ENCODE data around the gene MYOM1. TPM values are rescaled to one million over a fixed set of nuclear protein-coding genes. Genes with fewer than 3 reads are reported as not detected.

The MYOM1 gene
- total RNA-seq, 1 donor: 0.94 TPM

DNA sequence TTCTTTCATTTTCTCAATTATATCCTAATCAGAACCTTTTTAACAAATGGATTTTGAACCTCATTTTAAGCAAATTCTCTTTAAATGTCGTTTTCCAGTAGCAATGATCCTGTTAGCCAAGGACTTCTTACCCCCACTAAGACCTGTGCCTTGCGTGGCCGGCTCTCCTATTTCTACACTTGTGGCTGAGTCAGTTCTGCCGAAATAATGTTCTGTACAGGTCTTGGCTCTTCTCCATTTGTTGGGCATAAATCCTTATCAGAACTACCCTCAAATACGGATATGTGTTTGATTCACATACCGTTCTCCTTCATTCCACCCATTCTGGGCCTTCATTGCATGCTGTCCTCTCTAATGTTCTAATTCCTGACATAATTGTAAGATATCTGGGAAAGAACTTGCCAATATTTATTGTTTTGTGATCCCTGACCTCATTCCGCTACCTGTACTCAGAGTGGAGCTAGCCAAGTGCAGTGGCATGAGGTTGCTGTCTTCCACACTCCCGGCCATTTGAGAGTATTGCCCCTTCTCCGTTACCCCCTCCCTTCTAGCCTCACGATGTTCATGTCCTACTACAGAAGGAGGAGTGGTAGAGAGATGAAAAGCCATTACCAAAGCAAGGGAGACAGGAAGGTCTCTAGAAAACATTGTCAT lies 78.7 kb downstream of the MYOM1 start:
- H3K27me3 ChIP-seq (ENCODE audit: insufficient read depth, low read length): no peaks in the 10 kb centered on the region

GRCh38 chr18:3140342-3140741 lies 79.4 kb downstream of the MYOM1 start:
- Histone ChIP-seq H3K27me3 (ENCODE audit: insufficient read depth, low read length) (no peaks in the 10 kb centered on the region), H3K4me3 (ENCODE audit: low read length) (no peak overlapping the region), H3K9me3 (ENCODE audit: low read depth, low read length) (no peaks in the 10 kb centered on the region), H3K4me1 (ENCODE audit: insufficient read depth, low read length) (no peaks in the 10 kb centered on the region)

More for the DNA sequence above, 78.7 kb downstream of the MYOM1 start:
- no peaks in the 10 kb centered on the region for H3K4me1 ChIP-seq (ENCODE audit: insufficient read depth, low read length)
- no peak overlapping the region for H3K4me3 ChIP-seq (ENCODE audit: low read length)
- H3K9me3 ChIP-seq (ENCODE audit: low read depth, low read length): no peaks in the 10 kb centered on the region

DNA sequence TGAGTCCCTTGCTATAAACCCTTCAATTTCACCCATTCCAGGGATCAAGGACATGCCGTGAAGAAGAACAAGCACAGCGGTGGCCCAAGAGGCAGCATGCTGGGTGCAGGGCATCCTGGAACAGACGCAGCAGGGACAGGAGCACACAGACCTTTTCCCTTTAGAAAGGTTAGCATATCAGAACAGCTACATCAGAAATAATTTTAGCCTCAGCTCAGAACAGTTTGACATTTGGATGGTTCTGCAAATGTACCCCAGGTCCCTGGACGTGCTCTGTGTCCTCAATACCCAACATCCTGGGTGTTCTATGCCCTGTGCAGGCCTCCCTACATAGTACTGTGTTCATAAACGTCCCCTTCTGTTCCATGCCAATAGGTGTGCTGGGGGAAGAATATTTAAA lies 80.4 kb downstream of the MYOM1 start:
- Histone ChIP-seq H3K9me3 (ENCODE audit: low read depth, low read length) (no peaks in the 10 kb centered on the region), H3K4me3 (ENCODE audit: low read length) (no peak overlapping the region), H3K27me3 (ENCODE audit: insufficient read depth, low read length) (no peaks in the 10 kb centered on the region), H3K4me1 (ENCODE audit: insufficient read depth, low read length) (no peaks in the 10 kb centered on the region)

- Histone ChIP-seq H3K9me3 (ENCODE audit: low read depth, low read length) (no peaks in the 10 kb centered on the region), H3K4me3 (ENCODE audit: low read length) (no peak overlapping the region), H3K27me3 (ENCODE audit: insufficient read depth, low read length) (no peaks in the 10 kb centered on the region), H3K4me1 (ENCODE audit: insufficient read depth, low read length) (no peaks in the 10 kb centered on the region)
These were observed 81.3 kb downstream of the MYOM1 start for GRCh38 chr18:3138274-3138975.

- Histone ChIP-seq H3K4me1 (ENCODE audit: insufficient read depth, low read length) (no peaks in the 10 kb centered on the region), H3K9me3 (ENCODE audit: low read depth, low read length) (no peaks in the 10 kb centered on the region), H3K4me3 (ENCODE audit: low read length) (no peak overlapping the region), H3K27me3 (ENCODE audit: insufficient read depth, low read length) (no peaks in the 10 kb centered on the region)
These were observed 84.2 kb downstream of the MYOM1 start for GRCh38 chr18:3135536-3135935.

DNA sequence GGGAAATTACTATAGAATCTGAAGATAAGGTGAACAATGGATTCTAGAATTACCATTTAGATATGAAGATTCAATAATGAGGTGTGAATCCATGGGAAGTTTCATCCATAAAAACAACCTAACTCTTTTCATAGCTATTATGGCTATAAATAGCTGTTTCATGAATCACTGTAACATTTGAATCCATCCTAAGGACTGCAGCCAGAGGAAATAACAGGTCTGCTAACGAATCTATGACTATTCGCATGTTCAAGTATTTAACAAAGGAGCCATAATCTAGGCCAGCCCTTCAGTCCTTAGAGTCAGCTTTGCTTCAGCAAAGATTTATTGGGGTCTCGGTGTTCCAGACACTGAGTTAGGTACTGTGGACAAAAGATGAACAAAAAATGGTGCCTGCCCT lies 87.1 kb downstream of the MYOM1 start:
- Histone ChIP-seq H3K27me3 (ENCODE audit: insufficient read depth, low read length) (no peaks in the 10 kb centered on the region), H3K4me3 (ENCODE audit: low read length) (no peak overlapping the region), H3K4me1 (ENCODE audit: insufficient read depth, low read length) (no peaks in the 10 kb centered on the region), H3K9me3 (ENCODE audit: low read depth, low read length) (no peaks in the 10 kb centered on the region)

GRCh38 chr18:3130344-3130743 lies 89.4 kb downstream of the MYOM1 start:
- no peaks in the 10 kb centered on the region for H3K9me3 ChIP-seq (ENCODE audit: low read depth, low read length)
- H3K4me1 ChIP-seq (ENCODE audit: insufficient read depth, low read length): no peaks in the 10 kb centered on the region
- no peaks in the 10 kb centered on the region for H3K27me3 ChIP-seq (ENCODE audit: insufficient read depth, low read length)
- H3K4me3 ChIP-seq (ENCODE audit: low read length): no peak overlapping the region

DNA sequence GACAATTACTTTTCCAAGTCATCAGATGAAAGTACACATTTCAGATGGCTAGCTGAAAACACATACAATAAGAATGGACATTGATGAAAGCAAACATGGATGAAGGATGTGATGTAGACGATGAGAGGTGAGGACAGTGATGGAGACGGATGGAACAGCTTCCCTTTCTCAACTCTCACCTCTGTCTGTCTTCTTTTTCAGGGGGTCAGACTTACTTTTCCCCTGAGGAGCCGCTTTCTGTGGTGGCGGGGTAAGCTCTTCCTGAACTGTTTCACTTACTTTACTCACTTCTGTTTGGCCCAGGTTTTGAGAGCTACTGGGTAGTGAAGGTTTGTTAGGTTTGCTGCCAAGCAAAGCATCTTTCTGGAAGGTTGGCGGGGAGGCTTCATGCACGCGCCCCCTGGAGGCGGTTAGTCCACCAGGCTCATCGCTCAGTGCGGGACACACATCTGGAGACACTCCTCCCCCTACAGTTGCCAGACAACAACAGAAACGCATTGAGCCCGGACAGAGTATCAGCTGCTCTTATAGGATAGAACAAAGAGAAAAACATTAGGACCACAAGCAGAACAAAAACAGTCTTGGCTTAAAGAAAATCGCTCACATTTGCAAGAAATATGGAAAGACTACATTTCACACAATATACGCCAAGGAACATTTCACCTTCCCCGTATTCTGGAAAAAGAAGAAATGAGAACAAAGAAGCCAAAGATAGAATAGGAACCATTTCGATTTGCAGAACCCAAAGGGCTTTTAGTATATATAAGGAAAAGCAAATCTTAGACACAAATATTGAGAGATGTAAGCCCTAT lies 90.5 kb downstream of the MYOM1 start:
- H3K4me1 ChIP-seq (ENCODE audit: insufficient read depth, low read length): no peaks in the 10 kb centered on the region
- H3K9me3 ChIP-seq (ENCODE audit: low read depth, low read length): no peaks in the 10 kb centered on the region
- H3K4me3 ChIP-seq (ENCODE audit: low read length): no peak overlapping the region
- no peaks in the 10 kb centered on the region for H3K27me3 ChIP-seq (ENCODE audit: insufficient read depth, low read length)

DNA sequence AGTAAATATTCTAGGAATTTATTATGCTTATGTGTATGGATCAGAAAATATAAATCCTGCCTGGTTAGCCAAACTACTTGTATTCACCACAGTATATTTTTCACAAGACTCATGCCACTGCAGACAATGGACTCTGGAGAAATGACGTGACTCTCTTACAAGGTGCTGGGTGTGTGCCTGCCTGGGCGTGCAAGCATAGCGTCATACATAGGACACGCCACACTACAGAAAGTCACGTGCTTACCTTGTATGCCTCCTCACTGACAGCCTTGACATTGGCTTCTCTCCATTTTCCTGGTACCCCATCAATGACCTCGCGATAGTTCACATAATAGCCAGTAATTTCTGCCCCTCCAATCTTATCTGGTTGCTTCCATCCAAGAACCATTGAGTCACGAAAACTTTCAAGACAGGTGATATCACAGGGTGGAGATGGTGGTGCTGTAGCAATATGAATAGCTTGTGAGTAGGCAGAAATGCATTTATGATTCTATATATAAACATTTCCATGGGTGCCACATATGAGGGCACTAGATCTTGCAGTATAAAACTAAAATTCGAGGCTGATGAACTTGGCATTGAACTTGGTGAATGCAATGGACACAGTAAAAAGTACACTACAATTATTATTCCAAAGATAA lies 93.2 kb downstream of the MYOM1 start:
- no peaks in the 10 kb centered on the region for H3K27me3 ChIP-seq (ENCODE audit: insufficient read depth, low read length)
- no peaks in the 10 kb centered on the region for H3K9me3 ChIP-seq (ENCODE audit: low read depth, low read length)
- H3K4me1 ChIP-seq (ENCODE audit: insufficient read depth, low read length): no peaks in the 10 kb centered on the region
- no peak overlapping the region for H3K4me3 ChIP-seq (ENCODE audit: low read length)

DNA sequence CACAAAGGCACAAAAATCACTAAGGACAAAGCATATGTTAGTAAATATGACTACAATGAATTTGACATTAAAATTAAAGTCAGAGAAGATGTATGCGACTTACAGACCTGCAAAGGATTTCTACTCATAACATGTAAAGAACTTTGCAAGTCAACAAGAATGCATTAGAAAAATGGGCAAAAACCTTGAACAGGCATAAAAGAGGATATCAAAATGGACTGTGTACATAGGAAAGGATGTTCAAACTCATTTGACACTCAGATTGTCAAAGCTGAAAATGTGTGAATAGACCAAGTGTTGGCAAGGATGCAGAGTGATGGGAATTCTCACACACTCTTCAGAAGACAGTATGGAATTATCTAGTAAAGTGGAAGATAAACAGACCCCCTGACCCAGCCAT lies 94.9 kb downstream of the MYOM1 start:
- Histone ChIP-seq H3K9me3 (ENCODE audit: low read depth, low read length) (no peaks in the 10 kb centered on the region), H3K27me3 (ENCODE audit: insufficient read depth, low read length) (no peaks in the 10 kb centered on the region), H3K4me1 (ENCODE audit: insufficient read depth, low read length) (no peaks in the 10 kb centered on the region), H3K4me3 (ENCODE audit: low read length) (no peak overlapping the region)

- Histone ChIP-seq H3K4me1 (ENCODE audit: insufficient read depth, low read length) (no peaks in the 10 kb centered on the region), H3K27me3 (ENCODE audit: insufficient read depth, low read length) (no peaks in the 10 kb centered on the region), H3K9me3 (ENCODE audit: low read depth, low read length) (no peaks in the 10 kb centered on the region), H3K4me3 (ENCODE audit: low read length) (no peak overlapping the region)
These were observed 96.9 kb downstream of the MYOM1 start for GRCh38 chr18:3122851-3123250.

DNA sequence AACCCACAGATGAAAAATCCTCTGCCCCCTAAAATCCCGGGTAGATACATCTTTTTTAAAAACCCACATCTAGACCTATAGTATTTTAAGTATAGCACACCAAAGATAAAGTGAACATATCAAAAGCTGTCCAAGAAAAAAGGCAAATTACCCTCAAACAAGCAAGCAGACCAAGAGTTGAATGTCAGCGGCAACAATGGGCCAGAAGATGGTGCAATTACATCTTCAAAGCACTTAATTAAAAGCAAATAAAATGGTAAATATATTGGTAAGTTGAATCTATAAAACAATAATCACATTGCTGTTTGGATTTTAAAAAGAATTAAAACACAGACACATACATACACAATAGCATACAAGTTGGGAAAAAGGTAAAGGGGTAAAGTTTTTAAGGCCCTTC lies 98.5 kb downstream of the MYOM1 start:
- Histone ChIP-seq H3K27me3 (ENCODE audit: insufficient read depth, low read length) (no peaks in the 10 kb centered on the region), H3K4me1 (ENCODE audit: insufficient read depth, low read length) (no peaks in the 10 kb centered on the region), H3K4me3 (ENCODE audit: low read length) (no peak overlapping the region), H3K9me3 (ENCODE audit: low read depth, low read length) (no peaks in the 10 kb centered on the region)

DNA sequence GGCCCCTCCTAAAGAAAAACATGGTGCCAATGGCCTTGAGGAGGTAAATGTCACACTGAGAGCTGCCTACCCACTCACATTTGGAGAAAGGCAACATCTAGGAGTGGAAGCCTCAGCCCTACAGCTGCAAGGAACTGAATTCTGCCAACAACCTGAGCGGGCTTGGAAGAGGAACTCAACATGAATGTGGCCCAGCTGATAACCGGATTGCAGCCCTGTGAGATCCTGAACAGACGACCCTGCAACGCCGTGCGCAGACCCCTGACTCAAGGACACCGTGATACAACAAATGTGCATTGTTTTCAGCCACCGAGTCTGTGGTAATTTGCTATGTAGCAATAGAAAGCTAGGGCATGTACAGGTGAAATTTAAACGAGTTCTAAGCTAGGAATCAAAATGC lies 99.4 kb downstream of the MYOM1 start:
- H3K4me3 ChIP-seq (ENCODE audit: low read length): no peak overlapping the region
- no peaks in the 10 kb centered on the region for H3K27me3 ChIP-seq (ENCODE audit: insufficient read depth, low read length)
- no peaks in the 10 kb centered on the region for H3K4me1 ChIP-seq (ENCODE audit: insufficient read depth, low read length)
- H3K9me3 ChIP-seq (ENCODE audit: low read depth, low read length): no peaks in the 10 kb centered on the region

GRCh38 chr18:3119401-3120341 lies 100.1 kb downstream of the MYOM1 start:
- Histone ChIP-seq H3K27me3 (ENCODE audit: insufficient read depth, low read length) (no peaks in the 10 kb centered on the region), H3K4me3 (ENCODE audit: low read length) (no peak overlapping the region), H3K4me1 (ENCODE audit: insufficient read depth, low read length) (no peaks in the 10 kb centered on the region), H3K9me3 (ENCODE audit: low read depth, low read length) (no peaks in the 10 kb centered on the region)

Measured in mononuclear cell (primary cell).